GM10248 (cell line): ENCODE data around the gene ZNF557.

ENCODE experiments used
- CTCF ChIA-PET: fragments of 300-600 bp; sonication (Branson Sonifier 250); formaldehyde crosslinking; extraction: SDS; loops from one replicate; lab custom pipeline; 2021; ENCODE audit warnings: antibody characterized with exemption; lab: Yijun Ruan, JAX
- POLR2A ChIA-PET: fragments of 350-650 bp; sonication (Branson Sonifier 250); formaldehyde crosslinking; extraction: SDS; loops from one replicate; lab custom pipeline; 2020; ENCODE audit warnings: antibody characterized with exemption; lab: Yijun Ruan, JAX
- DNase-seq: peaks from one replicate; pipeline ENCODE4 v3.0.0; 2012; ENCODE audit errors: extremely low spot score
- CTCF ChIP-seq: IDR thresholded peaks from 2 replicates; pipeline ENCODE4 v1.5.1; 2012; ENCODE audit warnings: mild to moderate bottlenecking, low read depth; ENCODE audit errors: extremely low read depth, missing control alignments, control extremely low read depth

Gene ZNF557

GRCh38 chr19:7074705-7075282, 5.3 kb downstream of the ZNF557 start:
- DNase-seq, result no peak
- ChIA-PET CTCF (no interaction called here), POLR2A (no interaction called here)
- TF ChIP-seq CTCF, result no peak

- DNase-seq, result no peak
- POLR2A ChIA-PET, result no interaction called here
- CTCF ChIA-PET, result interaction anchor here (0.8 kb wide), 1 partner anchor 9 kb away, joined by 3 read pairs; no protein-coding TSS in a partner anchor
- TF ChIP-seq CTCF, result no peak
Measured at GRCh38 chr19:7076151-7076550, 6.6 kb downstream of the ZNF557 start.

- no peak for TF ChIP-seq CTCF
- ChIA-PET POLR2A (no interaction called here), CTCF (no interaction called here)
- DNase-seq, result no peak
Measured at GRCh38 chr19:7078008-7078407, 8.5 kb downstream of the ZNF557 start.

- DNase-seq, result no peak
- ChIA-PET POLR2A (no interaction called here), CTCF (interaction anchor here (2.2 kb wide), 1 partner anchor 11 kb away, joined by 7 read pairs; no protein-coding TSS in a partner anchor)
- no peak for TF ChIP-seq CTCF
Measured at GRCh38 chr19:7083076-7083956, 13.8 kb downstream of the ZNF557 start.

- TF ChIP-seq CTCF, result no peak
- DNase-seq, result no peak
- ChIA-PET POLR2A (no interaction called here), CTCF (no interaction called here)
Measured at GRCh38 chr19:7088999-7089398, 19.5 kb downstream of the ZNF557 start.

GRCh38 chr19:7098096-7098495, 28.6 kb downstream of the ZNF557 start:
- TF ChIP-seq CTCF, result no peak
- CTCF ChIA-PET, result interaction anchor here (1.4 kb wide), 1 partner anchor 256 kb away, joined by 5 read pairs; no protein-coding TSS in a partner anchor
- POLR2A ChIA-PET, result no interaction called here
- DNase-seq, result no peak
